Heart left ventricle (tissue), 13 donors: ENCODE data around the gene CTAG1B.

Experiments
- POLR2A ChIP-seq, 2 donors: fragments of 450-650 bp; IDR thresholded peaks; one replicate each; pipeline ENCODE4 v1.6.1; 2017; ENCODE audit warnings: antibody characterized with exemption in 2 of 2, mild to moderate bottlenecking in 2 of 2, moderate library complexity in 2 of 2
- TF ChIP-seq, protein P1 (sequence below), 12 donors: fragments of 200-600 bp; sonication (generic) in 4 of 12; IDR thresholded peaks; one replicate each; pipeline versions ENCODE4 v1.5.0 to v1.8.0; 2018 to 2022; ENCODE audit warnings: antibody characterized with exemption in 12 of 12, mild to moderate bottlenecking in 5 of 12
- donor health status: ischemic (EF 13 %, LVEDD 7.1; RV severe dilation, severe dysfunction).
- donor health status: DM: no; HTN: yes; CAD: no.
- donor health status: DM: no; HTN: no; CAD: no.
- donor health status: ischemic (EF 25% LVEDD 6.9; RV normal size, moderate dysfunction).
- donor health status: ischemic (EF 25% LVEDD 5.7; RV mildly dilated, moderate dysfunction).
- donor health status: ischemic (EF 35%, LVEDD 5.7; RV mildly dilated, moderate dysfunction).
- donor health status: nonischemic (EF 11% LVEDD 7.7; RV severe dilation, severe dysfunction).
- donor health status: DM: yes; HTN: yes; CAD: no.
- donor health status: PGD.
- donor health status: ischemic (EF 29% LVEDD 5.4; RV normal size, mild dysfunction).
- donor health status: nonischemic (EF 23%, LVEDD 6.1; RV moderate dilation, normal function).

DNA sequence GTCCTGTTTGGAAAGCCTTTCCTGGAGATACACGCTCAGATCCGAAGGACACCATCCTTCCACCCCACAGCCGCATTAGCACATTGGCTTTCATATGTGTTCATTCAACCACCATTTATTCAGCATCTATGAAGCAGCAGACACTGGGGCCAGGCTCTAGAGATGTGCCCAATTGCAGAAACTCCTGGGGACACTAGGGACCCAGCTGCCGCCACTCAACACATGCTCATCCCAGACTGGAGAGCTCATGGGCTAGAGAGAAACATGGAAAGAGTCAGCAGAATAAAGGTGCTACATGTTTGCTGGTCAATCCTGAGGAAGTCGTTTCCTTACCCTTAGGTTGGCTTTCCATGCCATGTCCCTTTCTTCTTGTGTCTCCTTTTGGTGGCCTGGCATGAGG, 26.6 kb downstream of the CTAG1B start:
- TF ChIP-seq, protein P1, sequence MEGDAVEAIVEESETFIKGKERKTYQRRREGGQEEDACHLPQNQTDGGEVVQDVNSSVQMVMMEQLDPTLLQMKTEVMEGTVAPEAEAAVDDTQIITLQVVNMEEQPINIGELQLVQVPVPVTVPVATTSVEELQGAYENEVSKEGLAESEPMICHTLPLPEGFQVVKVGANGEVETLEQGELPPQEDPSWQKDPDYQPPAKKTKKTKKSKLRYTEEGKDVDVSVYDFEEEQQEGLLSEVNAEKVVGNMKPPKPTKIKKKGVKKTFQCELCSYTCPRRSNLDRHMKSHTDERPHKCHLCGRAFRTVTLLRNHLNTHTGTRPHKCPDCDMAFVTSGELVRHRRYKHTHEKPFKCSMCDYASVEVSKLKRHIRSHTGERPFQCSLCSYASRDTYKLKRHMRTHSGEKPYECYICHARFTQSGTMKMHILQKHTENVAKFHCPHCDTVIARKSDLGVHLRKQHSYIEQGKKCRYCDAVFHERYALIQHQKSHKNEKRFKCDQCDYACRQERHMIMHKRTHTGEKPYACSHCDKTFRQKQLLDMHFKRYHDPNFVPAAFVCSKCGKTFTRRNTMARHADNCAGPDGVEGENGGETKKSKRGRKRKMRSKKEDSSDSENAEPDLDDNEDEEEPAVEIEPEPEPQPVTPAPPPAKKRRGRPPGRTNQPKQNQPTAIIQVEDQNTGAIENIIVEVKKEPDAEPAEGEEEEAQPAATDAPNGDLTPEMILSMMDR (IDR thresholded peaks at IDR 0.05), result no peak
- no peak for TF ChIP-seq POLR2A (IDR thresholded peaks at IDR 0.05)
